H54 (cell line): ENCODE data around the gene ARHGEF28.

Experiments
- DNase-seq: peaks from one replicate; pipeline ENCODE4 v3.0.0; 2011; ENCODE audit warnings: low spot score, mixed read lengths; ENCODE audit not compliant: insufficient read length
- FAIRE-seq: peaks from 3 replicates; lab custom pipeline; 2011; peaks lifted over from hg19 to GRCh38; lab: Jason Lieb, UNC
- POLR2A ChIP-seq: IDR thresholded peaks from 2 replicates; pipeline ENCODE4 v1.6.1; 2011; ENCODE audit warnings: low read depth, mild to moderate bottlenecking, low read length

Gene ARHGEF28

DNA sequence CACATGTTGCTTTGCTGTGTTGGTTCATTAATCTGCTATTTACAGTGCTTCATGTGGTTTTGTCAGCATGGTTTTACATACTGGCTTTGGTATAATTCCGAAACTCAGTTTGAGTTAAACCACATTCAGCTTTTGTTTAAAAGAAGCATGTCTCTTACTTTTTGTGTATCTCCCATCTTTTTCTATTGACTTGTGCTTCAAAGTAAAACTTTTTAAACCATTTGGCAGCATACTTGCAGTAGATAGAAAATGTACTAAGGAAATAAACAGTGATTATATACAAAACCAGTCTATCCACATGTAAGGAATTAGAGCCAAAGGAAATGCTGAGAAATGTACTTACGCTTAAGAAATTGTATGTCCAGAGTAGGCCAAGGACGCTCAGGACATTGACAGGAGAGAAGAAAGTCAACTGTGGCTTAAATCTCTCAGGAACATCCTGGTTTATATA is 286.9 kb downstream of the ARHGEF28 start:
- no peak for TF ChIP-seq POLR2A
- FAIRE-seq (no peak), DNase-seq (no peak)

DNA sequence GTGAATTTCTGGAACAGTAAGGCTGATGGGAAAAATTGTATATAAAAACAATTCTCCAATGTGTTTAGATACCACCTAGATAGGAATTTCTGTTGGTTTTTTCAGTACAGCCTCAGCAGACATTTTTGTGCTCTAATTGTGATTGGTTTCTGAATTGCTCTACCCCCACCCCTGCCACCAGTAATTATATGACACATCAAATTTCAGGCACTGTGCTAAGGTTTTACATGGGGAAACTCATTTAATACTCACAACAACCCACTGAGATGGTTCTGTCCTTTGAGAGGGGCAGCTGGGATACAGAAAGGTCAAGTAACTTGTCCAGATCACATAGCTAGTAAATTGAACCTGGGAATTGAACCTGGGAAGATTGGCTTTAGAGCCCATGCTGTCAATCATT is 288.0 kb downstream of the ARHGEF28 start:
- TF ChIP-seq POLR2A = no peak
- DNase-seq = no peak
- FAIRE-seq = no peak

DNA sequence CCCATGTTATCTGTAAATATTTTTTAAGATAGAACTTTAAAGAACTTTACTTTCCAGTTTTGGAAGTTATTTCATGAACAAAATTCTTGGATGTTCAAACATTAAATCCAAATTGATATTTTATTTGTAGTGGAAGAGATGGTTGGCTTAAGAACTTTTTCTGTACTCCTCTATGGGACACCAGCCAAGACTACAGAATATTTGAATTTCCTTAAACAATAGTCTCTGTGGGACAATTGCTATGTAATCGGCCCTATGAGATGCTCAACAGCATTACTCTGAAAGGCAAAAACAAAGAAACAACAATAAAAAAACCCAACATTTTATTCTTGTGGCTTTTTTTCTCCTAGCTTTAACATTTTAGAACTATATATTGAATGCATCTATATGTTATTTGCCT is 289.3 kb downstream of the ARHGEF28 start:
- FAIRE-seq = no peak
- TF ChIP-seq POLR2A = no peak

DNA sequence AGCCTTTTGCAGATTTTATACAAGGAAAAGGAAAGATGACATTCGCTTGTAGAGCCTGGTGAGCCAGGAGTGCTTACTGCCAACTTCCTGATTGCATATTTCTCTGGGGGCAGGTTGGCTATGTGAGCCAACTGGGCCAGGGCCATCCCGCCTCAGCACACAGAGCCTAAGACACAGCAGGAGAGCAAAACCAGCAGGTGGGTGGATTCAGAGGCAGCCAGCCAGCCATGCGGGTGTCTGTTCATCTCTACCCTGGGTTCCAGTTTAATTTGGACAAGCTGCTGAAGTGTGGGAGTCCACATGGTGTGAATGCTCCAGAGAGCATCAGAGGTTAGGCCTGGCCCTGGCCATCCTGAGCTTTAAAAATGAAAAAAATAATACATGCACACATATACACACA is 291.4 kb downstream of the ARHGEF28 start:
- no peak for FAIRE-seq
- DNase-seq = no peak
- TF ChIP-seq POLR2A = no peak

More for the DNA sequence above, 289.3 kb downstream of the ARHGEF28 start:
- DNase-seq = no peak

DNA sequence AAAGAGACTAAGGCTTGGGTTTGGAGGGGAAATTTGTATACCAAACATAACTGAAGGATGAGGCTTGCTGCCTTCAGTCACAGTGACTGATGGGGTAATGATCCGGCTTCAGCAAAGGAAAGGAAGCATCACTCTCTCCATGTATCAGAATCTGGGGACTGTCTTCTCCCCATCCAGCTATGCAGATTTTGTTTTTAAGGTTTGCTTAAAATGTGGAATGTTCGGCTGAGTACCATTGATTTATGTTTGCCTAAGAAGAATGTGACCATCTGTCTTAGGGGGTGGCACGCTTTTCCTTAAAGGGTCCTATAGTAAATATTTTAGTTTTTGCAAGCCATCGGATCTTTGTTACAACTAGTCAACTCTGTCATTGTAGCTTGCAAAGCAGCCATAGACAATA is 291.9 kb downstream of the ARHGEF28 start:
- no peak for DNase-seq
- no peak for TF ChIP-seq POLR2A
- FAIRE-seq = no peak

DNA sequence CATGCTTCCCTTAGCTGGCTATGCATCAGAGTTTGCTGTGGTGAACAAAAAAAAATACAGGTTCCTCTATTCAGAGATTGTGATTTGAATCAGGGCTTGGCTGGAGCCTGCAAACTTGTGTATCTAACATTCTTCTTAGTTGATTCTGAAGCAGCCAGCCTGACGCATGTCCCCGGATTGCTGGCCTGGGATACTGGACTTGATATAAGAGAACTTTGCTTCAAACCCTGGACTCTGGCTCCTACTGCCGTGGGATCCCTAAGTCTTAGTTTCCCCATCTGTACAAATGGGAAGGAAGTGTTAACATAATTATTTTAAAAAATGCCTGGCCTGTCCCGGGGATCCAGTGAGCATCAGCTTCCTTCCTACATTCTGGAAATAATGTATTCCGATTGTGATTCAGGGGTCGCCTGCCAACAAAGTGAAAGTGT is 292.8 kb downstream of the ARHGEF28 start:
- no peak for DNase-seq
- TF ChIP-seq POLR2A = no peak
- no peak for FAIRE-seq

DNA sequence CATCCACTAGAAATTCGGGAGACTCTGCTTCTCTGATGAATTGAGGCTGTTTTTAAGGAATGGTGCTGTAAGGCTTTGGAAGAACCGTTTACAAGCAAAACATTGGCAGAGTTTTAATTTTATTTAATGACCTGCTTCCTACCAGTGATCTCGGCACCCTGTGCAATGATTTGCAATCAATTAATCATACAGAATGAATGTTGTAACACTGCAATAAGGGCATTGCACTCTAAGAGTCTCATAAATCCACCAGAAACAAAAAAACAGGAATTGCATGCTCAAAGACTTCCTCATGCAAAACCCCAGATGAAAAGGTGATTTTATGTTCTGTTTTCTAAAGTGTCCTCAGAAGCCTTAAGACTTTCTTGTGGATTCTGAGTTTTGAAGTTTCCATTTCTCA is 295.7 kb downstream of the ARHGEF28 start:
- FAIRE-seq (no peak), DNase-seq (no peak)
- no peak for TF ChIP-seq POLR2A

DNA sequence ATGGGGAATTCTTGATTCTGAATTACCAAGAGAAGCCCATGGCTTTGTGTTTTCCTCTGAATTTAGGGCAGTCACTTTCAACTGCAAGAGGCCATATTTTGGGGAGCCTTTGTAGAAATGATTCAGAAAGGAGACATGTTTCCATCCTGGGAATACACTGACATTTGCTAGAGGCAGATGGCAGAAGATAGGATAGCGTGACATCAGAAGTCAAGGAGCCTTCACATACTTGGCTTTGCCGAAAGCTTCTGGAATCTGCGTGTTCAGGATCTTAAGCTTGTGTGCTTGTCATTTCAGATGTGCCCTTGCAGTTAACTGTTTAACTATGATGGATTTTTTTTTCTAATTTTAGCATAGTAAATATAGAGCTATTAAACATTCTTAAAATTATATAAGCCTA is 296.2 kb downstream of the ARHGEF28 start:
- no peak for FAIRE-seq
- DNase-seq = no peak

DNA sequence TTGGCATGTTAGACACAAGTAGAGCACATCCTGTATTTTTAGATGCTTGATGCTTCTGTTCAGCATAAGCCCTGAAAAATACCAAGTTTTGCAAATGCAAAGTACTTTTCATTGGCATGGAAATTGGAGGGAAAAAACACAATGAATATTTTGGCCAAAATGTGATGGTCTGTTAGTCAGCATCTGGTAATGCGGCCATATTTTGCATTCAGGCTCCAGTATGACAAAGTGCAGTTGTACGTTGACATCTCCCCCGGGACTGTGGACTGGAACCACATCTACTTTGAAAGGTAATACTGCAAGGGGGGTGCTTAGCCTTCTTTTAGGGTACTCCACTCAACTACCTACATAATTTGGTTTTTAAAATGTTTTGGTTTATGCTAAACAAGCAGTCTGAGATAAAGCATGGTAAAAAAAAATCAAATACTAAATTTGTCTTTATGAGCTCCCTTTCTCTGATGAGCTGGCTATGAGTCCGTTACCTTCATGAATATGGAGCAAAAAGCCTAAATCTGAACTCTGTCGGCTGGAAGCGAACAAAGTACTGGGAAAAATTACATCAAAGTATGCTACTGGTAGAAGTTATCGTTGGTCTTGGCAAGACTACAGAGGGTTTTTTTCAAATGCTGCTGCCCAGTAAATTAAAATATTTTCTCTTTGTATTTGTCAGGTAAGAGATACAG is 297.0 kb downstream of the ARHGEF28 start:
- FAIRE-seq = no peak
- DNase-seq = no peak
- TF ChIP-seq POLR2A = no peak

More for the DNA sequence above, 296.2 kb downstream of the ARHGEF28 start:
- no peak for TF ChIP-seq POLR2A

DNA sequence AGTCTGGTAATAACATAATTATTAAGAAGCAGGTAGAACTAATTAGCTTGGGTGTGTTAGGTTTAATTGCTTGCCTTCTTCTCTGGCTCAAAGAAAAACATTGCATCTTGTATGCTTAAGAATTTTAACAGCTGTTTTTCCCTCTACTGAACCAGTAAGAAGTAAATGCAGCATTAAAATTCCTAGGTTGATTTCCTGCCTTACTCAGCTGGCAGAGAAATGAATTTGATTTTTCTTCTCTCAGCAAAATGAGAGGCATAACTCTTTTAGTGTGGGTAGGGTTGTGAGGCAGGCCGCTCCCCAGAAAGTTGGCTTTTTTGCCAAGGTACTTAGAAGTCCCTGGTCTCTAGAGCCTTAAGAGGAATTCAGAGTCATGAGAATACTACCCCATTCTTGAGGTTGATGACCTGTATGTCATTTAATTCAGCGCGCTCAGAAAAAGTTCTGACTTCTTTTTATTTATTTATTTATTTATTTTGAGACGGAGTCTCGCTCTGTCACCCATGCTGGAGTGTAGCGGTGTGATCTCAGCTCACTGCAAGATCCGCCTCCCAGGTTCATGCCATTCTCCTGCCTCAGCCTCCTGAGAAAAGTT is 302.6 kb downstream of the ARHGEF28 start:
- no peak for TF ChIP-seq POLR2A
- DNase-seq = no peak
- no peak for FAIRE-seq

DNA sequence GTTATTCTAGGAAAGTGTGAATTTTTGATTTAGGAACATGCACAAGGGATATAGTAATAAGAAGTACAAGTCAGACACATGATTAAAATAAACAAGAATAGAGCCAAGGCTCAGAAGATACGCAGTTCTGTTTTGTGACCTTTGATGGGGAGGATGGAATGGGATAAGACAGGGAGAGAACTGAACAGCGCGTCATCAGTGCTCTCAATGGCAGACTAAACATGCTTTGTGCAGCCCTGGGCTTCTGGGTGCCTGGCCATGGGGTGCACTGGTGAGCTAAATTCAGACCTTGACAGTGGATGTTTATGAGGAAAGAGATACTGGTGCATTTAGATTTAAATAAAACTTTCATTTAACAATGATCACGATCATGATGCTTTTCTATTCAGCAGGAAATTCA is 309.7 kb downstream of the ARHGEF28 start:
- FAIRE-seq = no peak
- no peak for DNase-seq
- TF ChIP-seq POLR2A = no peak

DNA sequence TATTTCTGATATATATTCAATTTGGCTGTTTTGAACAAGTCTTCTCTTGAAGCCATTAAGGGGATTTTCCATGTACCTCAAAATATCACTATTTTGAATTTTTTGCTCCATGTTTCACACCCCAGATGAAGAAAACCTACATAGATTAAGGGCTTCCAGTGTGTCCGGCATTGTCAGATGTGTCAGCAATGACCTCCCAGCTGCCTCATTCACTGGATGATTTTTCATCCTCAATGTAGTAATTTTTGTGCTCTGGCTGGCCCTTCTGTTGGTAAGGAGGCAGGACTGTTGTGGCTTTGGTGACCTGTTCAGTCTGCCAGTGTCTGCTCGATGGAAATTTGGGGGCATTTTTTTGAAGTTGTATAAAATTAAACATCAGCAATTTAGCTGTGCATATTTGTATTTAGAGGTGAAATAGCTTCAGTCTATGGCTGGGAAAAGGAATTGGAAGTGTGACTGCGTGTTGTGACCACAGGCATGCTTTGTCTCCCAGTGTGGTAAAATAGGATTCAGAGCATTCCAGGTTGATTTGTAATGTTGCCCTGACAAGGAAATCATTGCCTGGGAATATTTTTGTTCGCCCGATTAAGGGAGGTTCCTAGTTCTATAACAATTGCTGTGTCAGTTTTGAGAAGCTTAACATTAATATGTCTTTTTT is 312.4 kb downstream of the ARHGEF28 start:
- TF ChIP-seq POLR2A = no peak
- FAIRE-seq = peak; percentile 89
- peak; percentile 59 for DNase-seq

DNA sequence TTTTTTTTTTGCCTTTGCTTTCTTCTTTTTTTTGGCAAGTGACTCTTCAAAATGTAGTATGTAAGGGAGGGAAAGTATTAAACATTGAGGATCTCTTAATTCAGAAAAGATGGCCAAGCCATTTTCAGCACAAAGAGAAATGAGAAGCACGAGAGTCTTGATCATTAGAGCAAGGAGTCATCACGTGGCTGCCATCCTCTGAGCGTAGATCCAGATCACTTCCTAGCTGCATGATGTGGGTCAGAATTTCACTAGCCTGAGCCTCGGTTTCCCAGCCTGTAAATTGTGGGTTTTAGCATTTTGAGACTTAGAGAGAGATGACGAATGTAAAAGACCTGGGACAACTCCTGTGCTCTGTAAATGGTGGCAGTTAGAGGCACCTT is 312.9 kb downstream of the ARHGEF28 start:
- FAIRE-seq = no peak
- DNase-seq = no peak
- TF ChIP-seq POLR2A = no peak

DNA sequence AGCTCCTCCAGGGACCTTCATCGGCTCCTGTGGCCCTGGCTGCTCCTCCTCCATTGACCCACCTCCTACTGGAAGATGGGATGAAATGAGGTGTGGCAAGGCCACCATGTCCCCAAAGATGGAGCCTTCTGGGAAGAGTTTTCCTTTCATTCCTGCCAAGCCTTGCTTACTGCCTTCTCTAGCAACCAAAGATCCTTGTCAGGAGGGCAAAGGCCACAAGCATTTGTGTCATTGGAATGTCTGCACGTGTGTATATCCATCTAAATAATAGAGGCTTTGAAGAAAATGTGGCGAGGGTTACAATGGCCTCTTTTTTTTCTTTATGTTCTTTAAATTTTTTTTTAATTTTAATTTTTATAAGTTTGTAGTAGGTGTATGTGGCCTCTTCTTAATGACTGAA is 313.6 kb downstream of the ARHGEF28 start:
- DNase-seq (no peak), FAIRE-seq (no peak)
- TF ChIP-seq POLR2A = no peak
